HG03060 (cell line): ENCODE data around the gene STARD5.

ENCODE experiments used
- ATAC-seq: cut with Tn5 transposase; IDR thresholded peaks from one replicate; pipeline ENCODE4 v1.9.1; 2021; ENCODE audit warnings: low read depth, moderate number of reproducible peaks; ENCODE audit not compliant: unreplicated experiment

STARD5 gene

DNA sequence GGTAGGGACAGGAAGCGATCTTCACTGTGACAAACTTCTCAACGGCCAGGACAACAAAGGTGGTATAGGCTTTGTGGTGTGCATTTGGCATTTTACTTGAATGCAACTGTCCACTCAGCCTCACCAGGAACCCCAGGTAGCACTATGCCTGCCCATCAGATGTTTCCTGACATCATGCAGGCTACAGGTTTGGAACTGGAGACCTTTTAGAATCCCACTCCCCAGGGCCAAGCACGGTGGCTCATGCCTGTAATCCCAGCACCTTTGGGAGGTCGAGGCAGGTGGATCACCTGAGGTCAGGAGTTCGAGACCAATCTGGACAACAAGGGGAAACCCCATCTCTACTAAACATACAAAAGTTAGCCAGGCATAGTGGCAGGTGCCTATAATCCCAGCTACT lies 9.6 kb downstream of the STARD5 start:
- ATAC-seq, result no peak

DNA sequence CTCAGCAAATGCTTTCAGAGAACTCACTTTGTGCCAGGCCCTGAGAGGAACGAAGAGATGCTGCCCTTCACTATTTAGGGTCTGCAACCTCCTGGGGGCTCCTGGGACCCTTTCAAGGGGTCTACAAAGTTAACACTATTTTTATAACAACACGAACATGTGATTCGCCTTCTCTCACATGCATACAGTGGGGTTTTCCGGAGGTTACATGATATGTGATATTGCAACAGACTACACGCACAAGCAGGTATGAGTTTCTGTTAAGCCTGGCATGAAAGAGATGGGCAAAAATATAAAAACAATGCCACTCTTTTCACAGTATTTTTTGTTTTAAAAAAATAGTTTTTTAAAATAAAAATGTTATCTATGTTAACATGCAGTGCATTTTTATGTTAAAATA lies 10.3 kb downstream of the STARD5 start:
- no peak for ATAC-seq

DNA sequence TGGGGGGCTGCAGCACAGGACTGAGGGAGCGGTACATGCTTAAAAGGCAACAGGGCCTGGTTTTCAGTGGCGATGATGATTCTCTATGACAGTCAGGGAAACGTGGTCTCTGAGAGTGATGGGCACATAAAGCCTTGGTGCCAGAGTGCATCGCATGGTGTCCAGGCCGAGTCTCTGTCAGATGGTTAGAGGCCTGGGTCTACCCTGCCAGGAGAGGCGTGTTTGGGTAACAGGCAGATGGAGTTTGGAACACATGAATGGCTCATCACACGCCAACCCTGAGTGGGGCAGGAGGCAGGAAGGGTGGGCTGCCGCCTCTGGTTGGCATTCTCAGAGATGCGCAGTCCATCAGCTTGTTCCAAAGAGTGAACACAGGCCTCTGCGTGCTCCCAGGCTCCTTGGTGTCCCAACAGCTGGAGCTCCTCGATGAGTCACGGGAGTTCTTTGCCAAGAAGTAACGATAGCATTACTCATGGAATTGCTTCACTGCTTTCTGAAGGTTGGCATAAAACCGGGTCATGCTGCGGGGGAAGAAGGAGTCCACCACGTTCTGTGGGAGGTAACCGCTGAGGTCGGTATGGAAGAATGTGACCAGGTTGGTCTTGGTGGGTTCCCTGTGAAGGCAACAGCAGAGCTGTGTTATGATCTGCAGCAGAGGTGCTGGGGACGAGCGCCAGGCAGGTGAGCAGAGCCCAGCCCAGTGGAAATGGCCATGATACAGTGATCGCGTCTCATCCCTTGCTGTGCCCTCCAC lies 11.0 kb downstream of the STARD5 start:
- no peak for ATAC-seq

DNA sequence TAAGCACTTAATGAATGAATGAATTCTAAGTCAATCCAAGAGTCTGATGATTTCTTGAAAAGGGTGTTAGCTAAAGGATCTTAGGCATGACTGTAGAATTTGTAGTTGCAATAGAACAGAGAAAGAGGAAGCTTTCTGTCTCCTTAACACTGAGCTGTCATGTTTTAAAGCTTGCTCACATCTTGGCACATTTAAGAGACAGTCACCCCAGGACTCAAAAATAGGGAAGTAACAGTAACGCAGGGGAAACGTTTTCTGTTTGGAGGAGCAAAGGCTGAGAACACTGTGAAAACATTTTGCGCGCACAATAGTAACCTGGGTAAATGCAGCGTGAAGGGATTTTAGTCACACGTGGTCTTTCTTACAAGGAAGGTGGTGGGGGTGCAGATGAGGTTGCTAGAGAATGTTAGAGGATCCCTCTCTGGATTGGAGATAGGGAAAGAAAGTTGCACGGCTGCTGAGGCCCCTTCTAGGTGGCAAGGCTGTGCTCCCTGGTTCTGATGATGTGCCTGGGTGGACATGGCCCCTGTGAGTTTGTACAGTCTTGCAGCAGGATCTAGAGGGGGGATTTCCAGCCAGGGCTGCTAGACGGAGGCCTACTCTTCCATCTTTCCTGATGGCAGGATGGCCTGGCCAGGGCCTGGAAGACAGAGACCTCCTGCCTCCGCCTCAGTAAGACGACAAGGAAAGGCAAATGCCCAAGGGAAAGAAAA lies 12.0 kb downstream of the STARD5 start:
- peak; percentile 48 for ATAC-seq

DNA sequence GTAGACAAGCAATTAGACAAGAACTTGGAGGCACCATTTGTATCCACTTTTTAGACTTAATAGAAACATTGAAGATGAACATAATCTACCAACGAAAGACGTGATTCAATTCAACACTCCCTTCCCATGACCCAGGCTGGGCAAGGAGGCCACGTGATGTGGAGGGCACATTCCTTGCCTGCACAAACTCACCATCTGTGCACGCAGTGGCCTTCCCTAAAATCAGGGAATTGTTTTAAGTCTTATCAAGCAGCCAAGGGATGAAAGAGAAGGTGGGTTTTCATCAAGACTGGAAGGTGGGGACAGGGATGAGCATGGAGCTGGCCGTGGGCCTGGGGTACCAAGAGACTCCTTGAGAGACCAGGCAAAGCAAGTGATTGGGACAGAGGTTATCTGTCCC lies 13.5 kb downstream of the STARD5 start:
- no peak for ATAC-seq

DNA sequence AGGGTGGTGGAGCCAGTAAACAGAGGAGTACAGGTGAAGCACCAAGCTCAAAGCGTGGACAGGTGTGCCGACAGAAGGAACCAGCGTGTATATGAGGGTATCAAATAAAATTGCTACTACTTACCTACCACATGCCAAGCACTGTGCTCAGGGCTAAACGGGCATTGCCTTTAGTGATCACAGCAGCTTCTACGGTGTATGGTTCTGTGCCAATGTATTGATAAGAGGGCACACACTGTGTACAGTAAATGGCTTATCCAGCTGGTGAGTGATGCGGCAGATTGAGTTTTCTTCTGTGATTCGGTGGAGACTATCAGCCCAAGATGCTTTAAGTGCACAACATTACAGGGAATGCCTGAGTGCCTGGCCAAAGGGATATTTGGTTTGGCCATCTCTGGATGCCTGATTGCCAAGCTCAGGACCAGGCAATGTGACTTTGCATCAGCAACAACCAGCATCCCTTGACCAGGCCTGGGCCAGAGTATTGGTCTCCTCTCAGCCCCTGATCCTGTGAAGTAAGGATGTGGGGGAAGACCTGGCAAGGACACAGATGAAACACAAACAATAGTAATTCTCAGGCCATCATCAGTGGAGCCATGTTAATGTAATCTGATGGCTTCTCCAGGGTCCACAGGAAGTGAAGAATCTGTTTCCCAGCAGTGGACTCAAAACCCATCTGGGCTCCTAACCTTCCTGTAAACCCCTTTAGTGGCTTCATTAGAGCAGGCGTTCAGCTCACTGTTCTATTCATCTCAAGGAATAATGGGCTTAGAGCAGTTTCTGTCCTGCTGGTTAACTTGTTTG lies 14.1 kb downstream of the STARD5 start:
- no peak for ATAC-seq

DNA sequence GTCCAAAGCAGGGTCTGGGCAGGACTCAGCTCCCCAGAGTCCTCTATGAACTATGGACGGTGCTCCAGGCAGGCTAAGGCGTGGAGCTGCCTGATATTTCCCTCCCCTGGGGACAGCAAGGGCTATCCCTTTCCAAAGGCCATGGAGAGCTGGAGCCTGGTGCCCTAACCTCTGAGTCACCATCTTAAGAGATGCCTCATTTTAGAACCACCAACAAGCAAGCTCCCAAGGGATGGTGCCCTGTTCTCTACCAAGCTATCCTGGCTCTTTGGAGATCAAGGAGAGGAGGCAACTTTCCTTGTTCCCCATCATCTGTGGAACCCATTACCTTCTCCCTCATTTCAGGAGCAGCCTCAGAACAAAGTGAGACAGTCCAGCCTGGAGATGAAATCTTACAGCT lies 15.7 kb downstream of the STARD5 start:
- no peak for ATAC-seq

DNA sequence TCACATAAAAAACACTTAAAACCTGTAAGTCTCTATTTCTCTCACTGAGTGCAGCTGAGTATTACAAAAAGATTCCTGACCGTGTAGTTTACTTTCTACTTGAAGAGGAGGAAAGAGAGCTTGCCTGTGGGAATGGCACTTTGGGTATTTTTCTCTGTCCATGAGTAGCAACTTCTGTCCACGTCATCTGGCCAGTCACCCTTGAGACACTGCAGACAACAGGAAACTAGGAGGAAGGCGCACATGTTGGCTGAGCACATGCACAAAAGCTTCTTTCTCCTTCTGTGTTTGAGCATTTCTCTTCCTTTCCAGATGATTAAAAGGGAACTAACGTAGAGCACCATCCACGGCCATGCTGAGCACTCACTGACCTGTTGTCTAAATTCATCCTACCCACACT lies 19.7 kb downstream of the STARD5 start:
- ATAC-seq, result no peak

DNA sequence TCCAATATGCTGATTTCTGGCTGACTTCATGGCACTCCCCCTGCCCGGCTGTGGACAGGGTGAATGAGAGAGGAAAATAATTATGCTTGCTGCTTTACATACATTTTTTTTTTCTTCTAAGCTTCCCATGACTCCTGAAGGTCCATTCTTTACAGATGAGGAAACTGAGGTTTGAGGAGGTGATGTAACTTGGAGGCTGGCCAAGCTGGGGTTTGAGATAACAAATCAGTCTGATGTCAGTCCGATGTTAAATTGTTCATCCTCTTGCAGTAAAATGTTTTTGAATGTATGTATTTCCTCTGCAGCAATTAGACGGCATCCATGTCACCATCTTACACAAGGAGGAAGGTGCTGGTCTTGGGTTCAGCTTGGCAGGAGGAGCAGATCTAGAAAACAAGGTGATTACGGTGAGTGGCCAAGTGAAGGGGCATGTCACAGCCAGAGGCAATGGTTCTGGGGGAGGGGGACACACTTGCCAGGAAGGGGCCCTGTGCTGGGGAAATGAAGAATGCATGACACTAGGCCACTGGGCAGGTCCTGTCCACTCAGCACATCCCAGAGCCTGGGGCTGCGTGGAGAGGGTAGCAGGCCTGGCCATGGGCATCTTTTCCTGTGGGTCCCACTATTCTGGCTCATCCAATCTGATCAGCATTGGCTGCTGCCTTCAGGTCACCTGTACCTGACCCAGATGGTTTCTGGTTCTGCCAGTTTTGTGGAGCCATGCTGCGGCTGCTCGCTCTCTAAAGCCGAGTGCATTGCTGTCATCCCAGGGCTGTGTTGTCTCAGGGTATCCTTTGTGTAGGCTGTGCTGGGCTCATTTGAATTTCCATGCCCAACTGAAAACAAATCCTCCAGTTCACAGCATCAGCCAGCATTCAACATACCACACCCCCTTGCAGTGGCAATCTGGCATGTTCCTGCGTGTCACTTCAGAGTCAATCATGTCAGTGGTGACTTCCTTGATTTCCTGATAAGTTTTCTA lies 20.4 kb downstream of the STARD5 start:
- ATAC-seq, result no peak

DNA sequence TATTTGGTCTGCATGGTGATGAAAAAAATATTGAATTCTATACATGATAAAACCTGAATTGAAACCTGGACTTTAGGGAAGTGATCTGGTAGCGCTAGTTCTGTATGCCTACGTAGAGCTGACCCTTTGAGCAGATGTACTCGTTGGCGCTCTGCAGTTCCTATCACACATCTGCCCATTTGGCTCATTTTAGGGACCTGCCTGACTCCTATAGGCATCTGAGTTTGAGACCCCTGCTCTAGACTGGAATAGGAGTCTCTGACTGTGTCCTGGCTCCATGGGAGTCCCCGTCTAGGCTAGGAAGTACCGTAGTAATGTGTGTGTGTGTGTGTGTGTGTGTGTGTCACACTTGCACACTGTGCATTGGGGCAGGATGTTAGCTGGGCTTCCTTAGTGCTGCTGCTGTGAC lies 21.2 kb downstream of the STARD5 start:
- no peak for ATAC-seq

DNA sequence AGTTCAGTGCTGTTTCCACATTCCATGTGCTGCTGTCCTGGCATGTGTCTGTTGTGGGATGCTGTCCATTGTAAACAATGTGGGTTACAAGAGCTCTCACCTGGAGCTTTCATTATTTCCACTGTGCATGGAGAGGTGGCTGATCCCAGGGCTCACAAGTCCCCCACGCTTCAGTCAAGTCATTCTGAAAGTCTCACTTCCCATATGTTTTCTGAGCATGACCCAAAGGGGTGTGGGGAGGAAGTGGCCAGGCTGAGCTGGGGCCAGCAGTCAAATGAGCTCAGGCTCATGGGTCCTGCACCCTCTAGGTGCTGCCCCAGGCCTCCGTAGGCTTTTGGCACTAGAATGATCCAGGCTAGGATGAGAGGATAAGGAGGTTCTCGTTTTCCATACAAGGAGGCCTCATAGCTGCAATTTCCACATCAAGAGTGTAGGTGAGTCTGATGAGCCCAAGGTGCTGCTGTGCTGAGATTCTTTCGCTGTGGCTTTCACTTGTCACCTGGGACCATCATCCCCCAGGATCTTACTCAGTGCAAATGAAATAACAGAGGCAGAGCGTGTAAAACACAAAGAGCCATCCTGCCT lies 22.0 kb downstream of the STARD5 start:
- ATAC-seq, result peak; percentile 76

DNA sequence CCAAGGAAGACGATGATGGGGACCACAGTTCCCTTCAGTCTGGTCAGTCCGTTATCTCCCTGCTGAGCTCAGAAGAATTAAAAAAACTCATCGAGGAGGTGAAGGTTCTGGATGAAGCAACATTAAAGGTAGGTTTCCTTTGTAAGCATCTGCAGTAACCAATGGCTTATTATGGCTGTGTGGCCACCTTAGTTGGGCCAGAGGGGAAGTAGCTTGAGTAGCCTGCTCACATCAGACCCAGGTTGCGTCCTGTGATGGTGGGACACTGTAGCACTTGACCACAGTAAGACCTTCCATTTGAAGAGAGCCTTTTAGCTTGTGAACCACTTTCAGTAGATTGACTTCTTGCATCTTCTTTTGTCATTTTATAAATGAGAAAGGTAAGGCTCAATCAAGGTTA lies 22.6 kb downstream of the STARD5 start:
- ATAC-seq, result no peak

DNA sequence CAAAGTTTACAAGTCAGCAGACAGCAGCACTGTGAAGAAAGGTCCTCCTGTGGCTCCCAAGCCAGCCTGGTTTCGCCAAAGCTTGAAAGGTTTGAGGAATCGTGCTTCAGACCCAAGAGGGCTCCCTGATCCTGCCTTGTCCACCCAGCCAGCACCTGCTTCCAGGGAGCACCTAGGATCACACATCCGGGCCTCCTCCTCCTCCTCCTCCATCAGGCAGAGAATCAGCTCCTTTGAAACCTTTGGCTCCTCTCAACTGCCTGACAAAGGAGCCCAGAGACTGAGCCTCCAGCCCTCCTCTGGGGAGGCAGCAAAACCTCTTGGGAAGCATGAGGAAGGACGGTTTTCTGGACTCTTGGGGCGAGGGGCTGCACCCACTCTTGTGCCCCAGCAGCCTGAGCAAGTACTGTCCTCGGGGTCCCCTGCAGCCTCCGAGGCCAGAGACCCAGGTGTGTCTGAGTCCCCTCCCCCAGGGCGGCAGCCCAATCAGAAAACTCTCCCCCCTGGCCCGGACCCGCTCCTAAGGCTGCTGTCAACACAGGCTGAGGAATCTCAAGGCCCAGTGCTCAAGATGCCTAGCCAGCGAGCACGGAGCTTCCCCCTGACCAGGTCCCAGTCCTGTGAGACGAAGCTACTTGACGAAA lies 24.2 kb downstream of the STARD5 start:
- no peak for ATAC-seq

DNA sequence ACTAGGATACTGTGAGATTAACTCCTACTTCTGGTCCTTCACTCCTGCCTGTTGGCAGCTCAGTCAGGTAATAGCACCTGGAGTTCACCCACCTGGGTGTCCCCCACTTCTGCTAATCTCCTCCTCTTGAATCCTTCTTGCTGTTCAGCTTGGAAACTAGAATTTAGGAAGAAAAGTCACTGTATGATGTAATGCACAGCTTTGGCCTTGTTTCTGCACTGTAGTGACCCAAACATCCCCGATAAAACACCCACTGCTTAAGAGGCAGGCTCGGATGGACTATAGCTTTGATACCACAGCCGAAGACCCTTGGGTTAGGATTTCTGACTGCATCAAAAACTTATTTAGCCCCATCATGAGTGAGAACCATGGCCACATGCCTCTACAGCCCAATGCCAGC lies 24.8 kb downstream of the STARD5 start:
- no peak for ATAC-seq

DNA sequence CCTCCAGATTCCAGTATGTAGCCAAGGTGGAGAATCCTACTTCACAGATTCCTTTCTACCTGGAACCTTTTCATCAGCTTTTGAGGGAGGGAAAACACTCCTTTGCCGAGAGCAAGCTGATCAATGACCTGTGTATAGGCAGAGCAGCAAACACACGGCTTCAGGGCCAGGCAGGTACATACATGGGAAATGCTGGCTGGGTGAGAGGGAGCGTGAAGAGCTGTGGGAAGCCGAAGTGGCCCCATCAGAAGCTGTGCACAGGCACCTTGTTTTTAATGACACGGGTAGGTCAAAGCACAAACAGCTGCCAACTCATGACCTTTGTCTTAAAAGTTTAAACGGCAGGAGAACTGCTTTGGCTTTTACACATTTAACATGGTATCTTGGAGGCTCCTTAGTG lies 25.3 kb downstream of the STARD5 start:
- ATAC-seq, result no peak

DNA sequence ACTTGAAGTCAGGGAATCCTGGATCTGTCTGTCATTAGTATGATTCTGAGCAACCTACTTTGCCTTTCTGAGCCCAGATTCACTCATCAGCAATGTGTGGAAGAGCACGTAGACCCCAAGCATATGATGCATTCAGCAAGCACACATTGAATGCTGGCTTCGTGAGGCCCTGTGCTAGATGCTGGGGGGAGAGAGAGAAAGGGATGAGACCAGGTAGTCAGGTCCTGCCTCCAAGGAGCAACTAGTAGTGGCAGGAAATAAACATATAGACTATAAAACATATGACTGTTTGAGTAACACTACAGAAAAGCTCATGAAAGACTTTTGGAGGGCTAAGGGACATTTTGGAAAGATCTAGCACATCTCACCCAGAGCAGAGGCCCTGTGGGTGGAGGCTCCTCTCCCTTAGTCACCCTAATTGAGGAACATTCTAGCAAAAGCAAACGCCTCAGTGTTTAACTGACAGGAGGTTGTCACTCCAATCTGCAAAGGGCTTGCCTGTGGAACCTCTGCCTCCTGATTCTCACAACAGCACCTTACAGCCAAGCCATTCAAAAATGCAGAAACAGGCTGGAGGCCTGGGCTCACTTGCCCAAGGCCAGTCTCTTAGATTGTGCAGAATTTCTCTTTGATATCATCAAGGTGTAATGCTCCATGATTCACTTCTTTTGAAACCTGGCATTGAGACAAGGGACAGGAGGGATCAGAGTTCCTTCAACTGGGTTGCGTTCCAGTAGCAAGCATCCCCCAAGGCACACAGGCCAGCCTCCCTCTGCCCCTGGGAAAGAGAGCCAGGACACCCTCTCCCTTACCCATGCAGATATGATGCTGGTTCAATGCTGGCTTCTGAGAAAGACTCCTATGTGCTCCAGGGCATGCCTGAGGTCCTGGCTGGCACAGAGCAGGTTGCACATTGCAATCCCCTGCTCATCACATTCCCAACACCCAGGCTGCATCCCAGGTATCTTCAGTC lies 26.1 kb downstream of the STARD5 start:
- ATAC-seq, result no peak

DNA sequence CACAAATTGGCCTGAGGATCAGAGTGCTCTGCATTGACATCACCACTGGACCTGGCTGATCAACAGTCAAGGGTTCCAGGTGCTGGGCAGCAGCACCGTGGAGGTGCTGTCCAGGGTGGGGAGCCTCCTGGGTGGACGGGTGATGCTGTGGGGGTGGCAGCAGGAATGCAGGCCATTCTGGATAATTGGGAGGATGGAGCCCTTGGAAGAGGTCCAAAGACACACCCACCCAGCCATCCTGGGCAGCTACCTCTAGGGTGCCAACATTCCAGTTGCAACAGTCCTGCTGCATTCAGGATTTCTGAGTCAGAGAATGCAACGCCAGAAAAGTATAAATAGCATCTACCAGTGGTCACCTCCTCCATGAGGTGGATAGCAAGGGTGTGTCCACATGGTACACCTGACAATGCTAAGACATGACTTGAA lies 26.8 kb downstream of the STARD5 start:
- no peak for ATAC-seq

DNA sequence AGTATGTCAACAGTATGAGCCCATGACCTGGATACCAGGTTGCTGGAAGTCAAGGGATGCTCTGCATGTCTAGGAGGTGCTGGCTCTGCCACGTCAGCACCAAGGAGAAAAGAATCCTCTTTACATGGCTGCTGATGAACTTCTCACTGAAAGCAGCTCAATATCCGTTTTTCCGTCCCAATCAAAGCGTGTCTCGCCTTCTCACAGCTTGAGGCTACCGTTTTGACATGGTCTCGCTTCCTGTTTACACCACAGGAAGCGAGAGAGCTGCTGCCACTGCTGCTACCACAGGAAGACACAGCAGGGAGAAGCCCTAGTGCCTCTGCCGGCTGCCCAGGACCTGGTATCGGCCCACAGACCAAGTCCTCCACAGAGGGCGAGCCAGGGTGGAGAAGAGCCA lies 27.3 kb downstream of the STARD5 start:
- peak; percentile 28 for ATAC-seq
